IMR-90 (cell line): ENCODE measurements around the gene LRRC10B.

Experiments used
- BHLHE40 ChIP-seq: fragments of 150-350 bp; IDR thresholded peaks from 2 replicates; pipeline ENCODE4 v1.6.1; 2016; ENCODE audit warnings: mild to moderate bottlenecking, low read depth, low read length
- CEBPB ChIP-seq: IDR thresholded peaks from 2 replicates; pipeline ENCODE4 v1.6.1; 2012; ENCODE audit warnings: low read depth, low read length, improper control_type of control experiment
- CHD1 ChIP-seq: IDR thresholded peaks from 2 replicates; pipeline ENCODE4 v1.6.1; 2012; ENCODE audit warnings: low read depth, low read length, improper control_type of control experiment
- FOS ChIP-seq: fragments of 150-350 bp; IDR thresholded peaks from 2 replicates; pipeline ENCODE4 v1.6.1; 2016; ENCODE audit warnings: low read depth, low read length
- MAFK ChIP-seq: IDR thresholded peaks from 2 replicates; pipeline ENCODE4 v1.6.1; 2012; ENCODE audit warnings: low read depth, low read length, improper control_type of control experiment
- MAZ ChIP-seq: IDR thresholded peaks from 2 replicates; pipeline ENCODE4 v1.6.1; 2012; ENCODE audit warnings: low read depth, mild to moderate bottlenecking, low read length, improper control_type of control experiment, moderate library complexity, borderline replicate concordance
- MXI1 ChIP-seq: IDR thresholded peaks from 2 replicates; pipeline ENCODE4 v1.6.1; 2012; ENCODE audit warnings: low read depth, mild to moderate bottlenecking, low read length, moderate library complexity, borderline replicate concordance
- POLR2A ChIP-seq: IDR thresholded peaks from 2 replicates; pipeline ENCODE4 v1.6.1; 2012; ENCODE audit warnings: mild to moderate bottlenecking, low read depth, low read length
- RAD21 ChIP-seq: IDR thresholded peaks from 2 replicates; pipeline ENCODE4 v1.6.1; 2012; ENCODE audit warnings: low read length, improper control_type of control experiment
- RFX5 ChIP-seq: IDR thresholded peaks from 2 replicates; pipeline ENCODE4 v1.8.0; 2012; ENCODE audit warnings: low read depth, mild to moderate bottlenecking, low read length, moderate library complexity
- TF ChIP-seq, protein P1 (sequence below): conservative IDR thresholded peaks from 2 replicates; pipeline ENCODE4 v1.5.1; 2012; ENCODE audit warnings: mild to moderate bottlenecking, low read depth, low read length, improper control_type of control experiment

DNA sequence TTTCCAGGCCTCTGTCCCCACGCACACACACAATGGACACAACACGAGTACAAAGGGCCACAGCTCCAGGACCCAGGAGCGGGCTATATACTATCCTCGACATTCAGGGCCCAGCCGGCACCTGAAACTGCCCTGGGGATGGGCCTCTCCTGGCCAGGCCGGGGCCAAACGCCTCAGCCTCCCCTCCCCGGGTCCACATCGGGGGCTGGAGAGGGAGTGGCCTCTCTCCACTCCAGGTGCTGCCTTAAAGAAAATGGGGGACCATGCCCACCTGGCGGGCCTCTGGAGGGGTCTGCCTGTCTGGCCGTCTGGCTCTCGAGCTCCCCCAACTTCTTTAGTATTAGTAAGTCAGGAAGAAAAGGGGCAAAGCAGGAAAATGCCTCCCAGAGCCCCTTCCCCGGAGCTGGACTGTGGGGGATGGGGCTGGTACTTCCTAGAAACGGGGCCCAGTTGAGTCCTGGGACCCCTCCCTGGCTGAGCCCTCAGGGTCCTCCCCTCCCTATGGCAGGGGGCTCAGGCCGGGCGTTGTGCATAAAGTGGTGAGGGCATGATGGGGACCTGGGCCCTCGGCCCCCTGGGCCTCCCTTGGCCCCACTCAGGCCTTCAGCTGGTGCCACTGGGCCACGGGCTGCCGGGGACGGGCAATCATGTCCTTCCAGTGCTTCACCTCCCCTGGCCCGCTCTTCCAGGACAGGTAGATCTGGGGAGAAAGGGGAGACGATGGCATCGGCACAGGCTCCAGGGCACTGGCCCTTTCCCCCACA, 9.7 kb downstream of the LRRC10B start:
- TF ChIP-seq, protein P1, sequence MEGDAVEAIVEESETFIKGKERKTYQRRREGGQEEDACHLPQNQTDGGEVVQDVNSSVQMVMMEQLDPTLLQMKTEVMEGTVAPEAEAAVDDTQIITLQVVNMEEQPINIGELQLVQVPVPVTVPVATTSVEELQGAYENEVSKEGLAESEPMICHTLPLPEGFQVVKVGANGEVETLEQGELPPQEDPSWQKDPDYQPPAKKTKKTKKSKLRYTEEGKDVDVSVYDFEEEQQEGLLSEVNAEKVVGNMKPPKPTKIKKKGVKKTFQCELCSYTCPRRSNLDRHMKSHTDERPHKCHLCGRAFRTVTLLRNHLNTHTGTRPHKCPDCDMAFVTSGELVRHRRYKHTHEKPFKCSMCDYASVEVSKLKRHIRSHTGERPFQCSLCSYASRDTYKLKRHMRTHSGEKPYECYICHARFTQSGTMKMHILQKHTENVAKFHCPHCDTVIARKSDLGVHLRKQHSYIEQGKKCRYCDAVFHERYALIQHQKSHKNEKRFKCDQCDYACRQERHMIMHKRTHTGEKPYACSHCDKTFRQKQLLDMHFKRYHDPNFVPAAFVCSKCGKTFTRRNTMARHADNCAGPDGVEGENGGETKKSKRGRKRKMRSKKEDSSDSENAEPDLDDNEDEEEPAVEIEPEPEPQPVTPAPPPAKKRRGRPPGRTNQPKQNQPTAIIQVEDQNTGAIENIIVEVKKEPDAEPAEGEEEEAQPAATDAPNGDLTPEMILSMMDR: no peak
- no peak for TF ChIP-seq RAD21
- TF ChIP-seq POLR2A: no peak
- no peak for TF ChIP-seq MAZ
- TF ChIP-seq FOS: no peak
- no peak for TF ChIP-seq MAFK
- TF ChIP-seq MXI1: no peak
- no peak for TF ChIP-seq BHLHE40
- TF ChIP-seq CEBPB: no peak
- no peak for TF ChIP-seq RFX5
- TF ChIP-seq CHD1: no peak
